Activated T-helper 17 cell treated with anti-CD3 and anti-CD28 coated beads, Interleukin-2, amount 50 U/mL, for 72 hours (primary cell): ENCODE data around the gene ADGRG6. TPM values are rescaled to one million over a fixed set of nuclear protein-coding genes. Genes with fewer than 3 reads are reported as not detected.
"Not testable (repeated sequence)": the region's sequence is repeated elsewhere in the genome, so short reads cannot be mapped to it uniquely, and the experiment has no call there.

ENCODE experiments used
- ATAC-seq: fragments of 150-1000 bp; cut with Tn5 transposase; replicated peaks from 2 replicates; pipeline ENCODE4 v1.10.0; 2021; ENCODE audit warnings: mild to moderate bottlenecking, moderate library complexity
- H3K27ac Mint-ChIP-seq: one replicate; pipeline ENCODE4 v1.8.0; 2022; ENCODE audit warnings: mixed read lengths
- H3K27me3 Mint-ChIP-seq: one replicate; pipeline ENCODE4 v1.8.0; 2022; ENCODE audit warnings: mixed read lengths
- H3K36me3 Mint-ChIP-seq: one replicate; pipeline ENCODE4 v1.8.0; 2022; ENCODE audit warnings: low read depth, mild to moderate bottlenecking, mixed read lengths
- H3K4me1 Mint-ChIP-seq: one replicate; pipeline ENCODE4 v1.8.0; 2022; ENCODE audit warnings: mixed read lengths
- H3K4me3 Mint-ChIP-seq: one replicate; pipeline ENCODE4 v1.8.0; 2022; ENCODE audit warnings: mild to moderate bottlenecking, mixed read lengths
- H3K9me3 Mint-ChIP-seq: one replicate; pipeline ENCODE4 v1.8.0; 2022; ENCODE audit warnings: mixed read lengths
- total RNA-seq, 2 donors: library from RNA; stranded (reverse); gene quantifications; one replicate each; pipeline ENCODE4 v1.2.3, GENCODE V29; 2022

Gene ADGRG6
- total RNA-seq, 2 donors from 2014 or later = 0.11 TPM; not detected in 1

- Mint-ChIP-seq H3K4me1 (no peaks in the 10 kb centered on the region), H3K4me3 (no peak overlapping the region), H3K27me3 (peaks cover under 1% of the 10 kb centered on the region), H3K9me3 (no peaks in the 10 kb centered on the region), H3K36me3 (no peaks in the 10 kb centered on the region), H3K27ac (no peak overlapping the region)
- no peak for ATAC-seq
These were observed 35.0 kb downstream of the ADGRG6 start for GRCh38 chr6:142336787-142337186.

- no peak for ATAC-seq
- Mint-ChIP-seq H3K27me3 (peaks cover 4% of the 10 kb centered on the region), H3K27ac (no peak overlapping the region), H3K9me3 (no peaks in the 10 kb centered on the region), H3K36me3 (no peaks in the 10 kb centered on the region), H3K4me1 (no peaks in the 10 kb centered on the region), H3K4me3 (no peak overlapping the region)
These were observed 37.3 kb downstream of the ADGRG6 start for GRCh38 chr6:142339113-142339512.

DNA sequence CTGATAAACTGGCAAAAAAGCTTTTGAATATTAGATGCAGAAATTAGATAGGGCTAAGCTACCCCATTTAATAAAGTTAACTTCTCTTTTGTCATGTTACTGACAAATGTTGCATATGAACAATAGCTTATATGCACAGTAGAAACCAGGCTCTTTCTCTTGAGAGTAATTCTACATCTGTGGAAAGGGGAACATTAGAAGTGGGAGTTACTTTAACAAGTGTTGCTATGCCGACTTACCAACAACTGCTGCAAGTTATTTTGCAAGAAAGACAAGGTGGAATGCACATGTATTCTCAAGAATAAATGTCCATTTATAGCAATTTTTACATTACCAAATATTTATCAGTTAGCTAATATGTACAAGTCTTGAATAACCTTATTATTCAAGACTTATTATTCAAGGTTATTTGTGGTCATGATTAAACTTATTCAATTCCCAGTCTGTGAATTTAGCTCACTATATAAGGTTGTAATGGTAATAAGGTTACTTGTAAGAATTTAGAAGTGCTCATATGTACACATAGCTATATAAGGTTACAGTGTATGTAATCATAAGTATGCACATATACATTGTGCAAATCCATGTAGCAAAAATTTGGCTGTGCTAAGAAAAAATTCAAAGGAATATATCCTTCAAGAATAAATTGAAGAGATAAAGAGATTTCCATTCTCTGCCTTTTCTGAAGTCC is 38.3 kb downstream of the ADGRG6 start:
- Mint-ChIP-seq H3K27ac (no peak overlapping the region), H3K4me1 (no peaks in the 10 kb centered on the region), H3K4me3 (no peak overlapping the region), H3K36me3 (no peaks in the 10 kb centered on the region), H3K27me3 (peaks cover 9% of the 10 kb centered on the region), H3K9me3 (no peaks in the 10 kb centered on the region)
- ATAC-seq = no peak

DNA sequence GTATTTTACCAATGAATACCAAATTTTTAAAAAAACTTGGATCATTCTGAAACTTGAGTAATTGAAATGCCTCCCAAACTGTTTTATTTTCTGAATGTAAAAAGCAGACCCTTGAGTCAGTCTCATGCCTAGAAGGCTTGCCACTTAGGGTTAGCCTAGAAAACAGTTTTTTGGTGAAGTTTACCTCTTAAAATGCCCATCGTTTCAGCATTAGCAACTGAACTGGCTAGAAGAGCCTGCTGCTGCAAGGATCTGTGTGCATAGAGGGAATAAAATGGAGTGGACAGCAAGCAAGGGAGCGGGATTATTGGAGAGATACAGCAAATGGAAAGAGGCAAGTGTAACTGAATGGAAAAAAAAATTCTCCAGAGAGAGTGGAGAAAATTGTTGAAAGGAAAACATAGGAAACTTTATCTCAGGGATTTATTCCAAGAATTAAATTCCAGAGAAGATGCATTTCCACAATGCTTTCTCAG is 40.1 kb downstream of the ADGRG6 start:
- Mint-ChIP-seq H3K9me3 (no peaks in the 10 kb centered on the region), H3K36me3 (no peaks in the 10 kb centered on the region), H3K27me3 (peaks cover 9% of the 10 kb centered on the region), H3K27ac (no peak overlapping the region), H3K4me1 (no peaks in the 10 kb centered on the region), H3K4me3 (no peak overlapping the region)
- no peak for ATAC-seq

- H3K27me3 Mint-ChIP-seq = peaks cover 9% of the 10 kb centered on the region
- H3K9me3 Mint-ChIP-seq = no peaks in the 10 kb centered on the region
- ATAC-seq = no peak
- no peak overlapping the region for H3K27ac Mint-ChIP-seq
- H3K36me3 Mint-ChIP-seq = no peaks in the 10 kb centered on the region
- no peak overlapping the region for H3K4me3 Mint-ChIP-seq
- no peaks in the 10 kb centered on the region for H3K4me1 Mint-ChIP-seq
These were observed 41.2 kb downstream of the ADGRG6 start for GRCh38 chr6:142342986-142343385.

DNA sequence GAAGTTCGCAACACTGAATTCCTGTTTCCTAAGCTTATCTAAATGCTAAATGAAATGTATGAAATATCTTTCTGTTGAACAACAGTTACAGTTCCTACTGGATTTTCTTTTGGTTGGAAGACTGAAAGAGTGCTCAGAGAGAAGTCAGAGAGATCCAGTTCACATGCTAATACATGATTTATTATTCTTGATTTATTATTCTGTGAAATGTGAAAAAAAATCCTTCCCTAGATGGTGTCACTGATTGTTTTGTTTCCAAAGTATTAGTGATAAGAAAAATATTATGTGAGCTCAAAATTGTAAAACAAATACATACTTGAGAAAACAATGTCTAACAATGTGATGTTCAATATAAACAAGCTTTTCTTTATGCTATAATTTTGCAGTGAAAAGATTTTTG is 42.1 kb downstream of the ADGRG6 start:
- peaks cover 15% of the 10 kb centered on the region for H3K27me3 Mint-ChIP-seq
- no peaks in the 10 kb centered on the region for H3K36me3 Mint-ChIP-seq
- H3K4me3 Mint-ChIP-seq = no peak overlapping the region
- H3K4me1 Mint-ChIP-seq = no peaks in the 10 kb centered on the region
- H3K9me3 Mint-ChIP-seq = no peaks in the 10 kb centered on the region
- no peak overlapping the region for H3K27ac Mint-ChIP-seq
- ATAC-seq = no peak

GRCh38 chr6:142345261-142345660 is 43.5 kb downstream of the ADGRG6 start:
- Mint-ChIP-seq H3K27ac (no peak overlapping the region), H3K36me3 (no peaks in the 10 kb centered on the region), H3K4me3 (no peak overlapping the region), H3K9me3 (no peaks in the 10 kb centered on the region), H3K4me1 (no peaks in the 10 kb centered on the region), H3K27me3 (peaks cover 15% of the 10 kb centered on the region)
- ATAC-seq = no peak

GRCh38 chr6:142346166-142346565 is 44.4 kb downstream of the ADGRG6 start:
- peaks cover 20% of the 10 kb centered on the region for H3K27me3 Mint-ChIP-seq
- H3K27ac Mint-ChIP-seq, H3K36me3 Mint-ChIP-seq, H3K4me1 Mint-ChIP-seq, H3K4me3 Mint-ChIP-seq, ATAC-seq, H3K9me3 Mint-ChIP-seq: not testable (repeated sequence)

DNA sequence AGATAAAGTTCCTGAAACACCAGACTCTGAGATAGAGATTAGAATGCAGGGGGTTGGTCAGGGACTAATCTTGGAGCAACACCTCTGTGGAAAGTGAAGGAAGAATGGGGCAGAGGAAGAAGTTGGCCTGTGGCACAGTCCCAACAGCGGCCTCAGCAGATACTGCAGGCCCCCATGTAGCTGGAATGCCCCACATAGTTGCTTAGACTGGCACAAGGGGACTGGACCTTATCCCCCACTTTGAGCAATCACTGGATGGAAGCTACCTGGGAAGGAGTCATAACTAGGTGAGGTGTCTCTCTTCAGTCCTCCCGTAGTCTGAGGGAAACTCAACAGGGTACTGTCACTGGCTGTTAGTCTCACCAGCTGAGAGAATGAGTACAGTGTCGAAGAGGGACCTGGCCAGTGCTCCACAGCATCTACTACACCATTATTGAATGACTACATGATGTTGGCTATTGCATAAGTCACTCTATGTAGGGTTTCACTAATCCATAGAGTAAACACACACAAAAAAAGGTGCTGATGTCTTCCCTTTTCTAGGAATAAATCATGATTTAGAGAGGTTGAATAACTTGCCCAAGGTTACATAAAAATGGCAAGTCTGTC is 47.5 kb downstream of the ADGRG6 start:
- no peaks in the 10 kb centered on the region for H3K9me3 Mint-ChIP-seq

GRCh38 chr6:142350309-142350708 is 48.5 kb downstream of the ADGRG6 start:
- Mint-ChIP-seq H3K4me3 (no peak overlapping the region), H3K27ac (no peak overlapping the region), H3K4me1 (no peaks in the 10 kb centered on the region), H3K9me3 (no peaks in the 10 kb centered on the region), H3K27me3 (peaks cover 13% of the 10 kb centered on the region), H3K36me3 (no peaks in the 10 kb centered on the region)
- no peak for ATAC-seq

More for the DNA sequence above, 47.5 kb downstream of the ADGRG6 start:
- H3K27ac Mint-ChIP-seq = no peak overlapping the region
- no peaks in the 10 kb centered on the region for H3K36me3 Mint-ChIP-seq
- peaks cover 17% of the 10 kb centered on the region for H3K27me3 Mint-ChIP-seq
- ATAC-seq = no peak
- no peak overlapping the region for H3K4me3 Mint-ChIP-seq
- H3K4me1 Mint-ChIP-seq = no peaks in the 10 kb centered on the region

- ATAC-seq = no peak
- no peaks in the 10 kb centered on the region for H3K4me1 Mint-ChIP-seq
- no peaks in the 10 kb centered on the region for H3K36me3 Mint-ChIP-seq
- no peak overlapping the region for H3K4me3 Mint-ChIP-seq
- peaks cover 9% of the 10 kb centered on the region for H3K27me3 Mint-ChIP-seq
- H3K27ac Mint-ChIP-seq = no peak overlapping the region
- no peaks in the 10 kb centered on the region for H3K9me3 Mint-ChIP-seq
These were observed 51.9 kb downstream of the ADGRG6 start for GRCh38 chr6:142353690-142354089.

DNA sequence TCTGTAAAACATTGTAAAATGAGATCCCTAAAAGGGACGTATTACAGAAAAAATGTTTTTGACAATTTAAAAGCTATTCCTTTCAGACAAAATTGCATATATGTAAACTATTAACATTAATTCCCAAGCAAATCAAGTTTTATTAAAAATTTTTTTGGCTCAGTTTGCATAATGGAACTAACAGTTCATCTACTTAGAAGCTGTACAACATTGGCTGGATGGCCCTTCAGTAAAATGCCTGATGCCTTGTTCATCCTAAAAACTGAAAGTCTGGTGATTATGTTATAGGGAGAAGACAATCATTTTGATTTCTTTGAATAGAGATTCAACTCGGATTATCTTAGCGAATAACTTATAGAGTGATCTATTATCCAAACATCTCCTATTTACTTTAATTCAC is 52.8 kb downstream of the ADGRG6 start:
- Mint-ChIP-seq H3K4me1 (no peaks in the 10 kb centered on the region), H3K36me3 (no peaks in the 10 kb centered on the region), H3K27ac (no peak overlapping the region), H3K4me3 (no peak overlapping the region), H3K9me3 (no peaks in the 10 kb centered on the region), H3K27me3 (peaks cover 6% of the 10 kb centered on the region)
- ATAC-seq = no peak

GRCh38 chr6:142355520-142356174 is 53.8 kb downstream of the ADGRG6 start:
- H3K27ac Mint-ChIP-seq = no peak overlapping the region

GRCh38 chr6:142356201-142356883 is 54.5 kb downstream of the ADGRG6 start:
- H3K9me3 Mint-ChIP-seq = no peaks in the 10 kb centered on the region
- H3K27me3 Mint-ChIP-seq = peaks cover under 1% of the 10 kb centered on the region
- no peak overlapping the region for H3K4me3 Mint-ChIP-seq
- ATAC-seq = peak; percentile 26
- H3K4me1 Mint-ChIP-seq = no peaks in the 10 kb centered on the region
- H3K36me3 Mint-ChIP-seq = no peaks in the 10 kb centered on the region
- no peak overlapping the region for H3K27ac Mint-ChIP-seq

More at GRCh38 chr6:142355520-142356174, 53.8 kb downstream of the ADGRG6 start:
- no peaks in the 10 kb centered on the region for H3K9me3 Mint-ChIP-seq
- ATAC-seq = no peak
- H3K4me1 Mint-ChIP-seq = no peaks in the 10 kb centered on the region
- H3K36me3 Mint-ChIP-seq = no peaks in the 10 kb centered on the region
- H3K27me3 Mint-ChIP-seq = peaks cover 4% of the 10 kb centered on the region
- no peak overlapping the region for H3K4me3 Mint-ChIP-seq
